GM19452 (cell line): ENCODE data around the gene VMO1.
A peak's percentile ranks its signal among the peaks of the same experiment; 100 is the strongest.

Experiments
- ATAC-seq: cut with Tn5 transposase; IDR thresholded peaks from one replicate; pipeline ENCODE4 v1.9.1; 2021; ENCODE audit not compliant: unreplicated experiment

The VMO1 gene, protein sequence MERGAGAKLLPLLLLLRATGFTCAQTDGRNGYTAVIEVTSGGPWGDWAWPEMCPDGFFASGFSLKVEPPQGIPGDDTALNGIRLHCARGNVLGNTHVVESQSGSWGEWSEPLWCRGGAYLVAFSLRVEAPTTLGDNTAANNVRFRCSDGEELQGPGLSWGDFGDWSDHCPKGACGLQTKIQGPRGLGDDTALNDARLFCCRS

DNA sequence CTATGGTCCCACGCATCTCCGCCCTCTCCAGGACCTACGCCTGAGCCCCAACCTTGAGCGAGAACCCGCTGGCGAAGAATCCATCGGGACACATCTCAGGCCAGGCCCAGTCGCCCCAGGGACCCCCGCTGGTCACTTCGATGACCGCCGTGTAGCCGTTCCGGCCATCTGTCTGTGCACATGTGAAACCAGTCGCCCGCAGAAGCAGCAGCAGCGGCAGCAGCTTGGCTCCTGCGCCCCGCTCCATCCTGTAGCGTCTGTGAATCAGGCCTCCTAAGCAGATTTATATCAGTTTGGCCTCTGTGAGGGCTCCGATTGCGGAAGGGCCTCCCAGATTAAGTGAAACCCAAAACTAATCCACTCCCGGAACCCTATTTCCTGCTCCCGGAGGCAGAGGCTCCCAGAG lies at the start of gene VMO1:
Gene VMO1, minus strand, starts transcription at position 259 of the 406 bp plus-strand sequence. Its CDS starts 12 bp downstream, at position 247.
- ATAC-seq, result no peak

DNA sequence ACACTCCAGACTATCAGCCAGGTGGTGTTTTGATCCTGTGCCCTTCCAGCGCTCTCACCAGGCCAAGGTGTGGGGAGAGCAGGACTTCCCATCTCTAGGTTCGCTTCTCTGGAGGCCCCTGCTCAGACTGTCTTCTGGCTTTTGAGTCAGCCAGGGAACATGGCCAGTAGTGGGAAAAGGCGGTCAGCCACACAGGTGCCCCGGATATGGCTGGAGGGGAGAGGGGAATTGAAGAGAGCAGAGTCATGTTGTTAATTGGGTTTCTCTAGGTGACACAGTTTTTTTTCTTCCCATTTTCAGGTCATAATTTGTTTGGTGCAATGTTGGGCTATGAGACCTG lies 48.5 kb upstream of the VMO1 start:
- no peak for ATAC-seq

DNA sequence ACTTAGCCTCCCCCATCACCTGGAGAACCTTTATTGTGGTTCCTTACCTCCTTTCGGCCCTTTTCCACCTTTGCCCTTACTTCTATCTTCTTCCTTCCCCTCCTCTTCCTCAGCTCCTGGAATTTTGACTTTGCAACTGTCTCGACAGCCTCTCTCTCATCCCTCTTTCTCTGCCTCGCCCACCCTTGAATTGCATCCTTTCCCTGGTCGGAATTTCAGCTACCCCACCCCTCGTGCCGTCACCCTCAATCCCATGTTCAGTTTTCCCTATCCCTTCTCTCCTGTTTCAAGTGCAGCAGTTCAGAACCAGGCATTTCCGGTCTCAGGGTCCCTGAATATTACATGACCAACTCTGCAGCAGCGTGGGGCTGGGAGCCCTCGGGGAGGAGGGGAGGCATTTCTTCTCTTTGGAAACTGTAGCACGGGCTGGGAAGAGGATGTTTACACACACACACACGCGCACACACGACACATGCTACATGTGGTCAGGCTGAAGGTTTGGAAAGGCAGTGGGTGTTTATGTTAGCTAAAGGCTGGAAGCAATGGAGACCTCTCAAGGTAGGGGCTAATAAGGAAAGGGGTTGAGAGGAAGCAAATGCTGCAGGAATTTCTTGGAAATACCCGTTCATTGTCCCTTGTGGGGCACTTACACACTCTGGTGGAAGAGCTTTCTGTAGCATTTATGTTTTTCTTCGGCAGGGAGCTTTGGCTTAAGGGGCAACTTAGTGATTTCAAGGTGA lies 47.9 kb upstream of the VMO1 start:
- ATAC-seq, result no peak

DNA sequence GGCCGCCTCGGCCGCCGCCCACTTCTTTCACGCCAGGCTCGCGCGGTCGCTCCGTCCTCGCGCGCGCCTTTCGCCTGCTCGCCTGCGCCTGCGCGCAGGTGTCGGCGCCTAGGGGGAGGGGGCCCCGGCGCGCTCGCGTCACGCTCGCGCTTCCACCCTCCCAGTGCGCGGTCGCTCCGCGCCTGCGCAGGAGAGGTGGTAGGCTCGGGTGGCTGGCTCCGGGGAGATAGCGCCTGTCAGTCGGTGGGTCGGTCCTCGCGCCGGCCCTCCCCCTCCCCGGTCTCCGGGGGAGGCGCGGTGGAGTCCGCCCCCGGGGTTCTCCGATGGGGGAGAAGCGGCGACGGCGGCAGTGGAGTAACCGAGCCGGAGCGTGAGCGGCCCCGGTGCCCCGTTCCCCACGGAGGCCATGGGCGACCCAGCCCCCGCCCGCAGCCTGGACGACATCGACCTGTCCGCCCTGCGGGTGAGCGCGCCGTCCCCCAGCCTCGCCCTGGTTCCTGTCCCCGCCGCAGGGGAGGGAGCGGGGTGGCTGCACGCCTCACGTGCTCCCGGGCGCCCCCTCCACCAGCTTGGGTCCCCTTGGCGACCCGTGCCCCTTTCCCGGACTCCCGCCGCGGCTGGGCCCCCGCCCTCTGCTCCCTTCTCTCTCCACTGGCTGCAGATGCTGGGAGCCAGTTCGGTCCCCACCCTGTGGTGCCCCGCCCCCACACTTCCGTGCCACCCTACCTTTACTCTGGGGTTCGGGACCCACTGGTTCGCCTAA lies 47.2 kb upstream of the VMO1 start, which contains the start of gene MINK1:
Gene MINK1, plus strand, starts transcription at position 163 of the 763 bp plus-strand sequence. Its CDS starts 244 bp downstream, at position 407.
- ATAC-seq, result peak; percentile 88

DNA sequence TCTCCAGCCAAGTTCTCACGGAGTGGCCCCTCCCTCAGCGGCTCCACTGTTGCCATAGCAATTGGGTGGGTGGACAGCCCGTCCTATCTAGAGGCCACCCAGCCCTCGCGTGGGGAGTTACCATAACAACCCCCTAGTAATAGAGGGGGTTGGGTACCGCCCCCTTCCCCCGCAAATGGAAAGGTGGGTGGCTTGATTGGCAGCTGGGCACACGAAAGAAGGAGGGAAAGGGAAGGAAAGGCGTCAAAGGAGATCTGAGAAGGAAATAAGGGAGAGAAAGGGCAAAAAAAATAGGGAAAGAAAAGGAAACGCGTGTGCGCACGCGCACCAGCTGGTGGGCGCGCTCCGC lies 46.6 kb upstream of the VMO1 start:
- ATAC-seq, result peak; percentile 31

DNA sequence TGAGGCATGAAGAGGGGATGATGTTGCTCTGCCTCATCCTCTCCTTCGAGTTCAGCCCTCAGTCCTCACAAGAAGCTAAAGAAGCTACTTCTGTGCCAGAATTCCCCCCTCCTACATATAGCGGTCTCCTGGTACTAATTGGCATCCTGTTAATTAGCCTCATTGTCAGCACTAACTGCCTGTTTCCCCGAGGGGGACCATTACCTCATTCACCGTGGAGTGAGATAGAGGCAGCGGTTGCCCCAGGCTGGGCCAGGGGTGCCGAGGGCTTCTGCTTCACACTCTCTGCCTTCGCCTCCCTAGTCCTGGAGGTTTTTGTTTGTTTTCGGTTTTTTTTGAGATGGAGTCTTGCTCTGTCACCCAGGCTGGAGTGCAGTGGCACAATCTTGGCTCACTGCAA lies 41.2 kb upstream of the VMO1 start:
- no peak for ATAC-seq

DNA sequence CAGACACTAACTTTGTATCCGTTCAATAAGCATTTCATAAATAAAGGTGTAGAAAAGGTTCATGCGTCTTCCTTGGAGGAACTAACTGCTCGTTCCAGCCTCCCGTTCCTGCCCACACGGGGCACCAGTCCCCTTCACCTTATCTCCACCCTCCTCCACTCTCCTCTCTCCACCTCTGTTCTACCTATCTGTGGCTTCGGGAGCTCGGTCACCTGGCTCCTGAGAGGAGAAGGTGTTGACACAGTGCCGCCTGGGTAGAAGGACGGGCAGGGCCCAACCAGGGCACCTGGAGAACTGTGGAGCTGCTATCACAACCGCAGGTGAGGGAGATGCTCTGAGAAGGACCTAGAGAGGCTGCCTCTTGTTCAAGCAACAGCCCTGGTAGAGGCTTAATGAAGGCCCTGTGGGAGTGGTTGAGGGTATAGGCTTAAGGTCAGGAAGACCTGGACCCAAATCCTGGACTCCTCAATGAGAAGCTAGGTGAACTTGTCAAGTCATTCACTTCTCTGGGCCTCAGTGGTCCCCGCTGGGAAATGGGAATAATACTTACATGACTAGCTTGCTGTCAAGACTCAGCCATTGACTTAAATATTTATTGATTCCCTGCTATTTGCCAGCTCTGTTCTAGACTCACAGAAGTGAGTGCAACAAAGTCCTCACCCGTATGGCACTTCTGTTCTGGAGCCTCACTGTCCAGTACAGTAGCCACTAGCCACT lies 37.4 kb upstream of the VMO1 start:
- no peak for ATAC-seq

DNA sequence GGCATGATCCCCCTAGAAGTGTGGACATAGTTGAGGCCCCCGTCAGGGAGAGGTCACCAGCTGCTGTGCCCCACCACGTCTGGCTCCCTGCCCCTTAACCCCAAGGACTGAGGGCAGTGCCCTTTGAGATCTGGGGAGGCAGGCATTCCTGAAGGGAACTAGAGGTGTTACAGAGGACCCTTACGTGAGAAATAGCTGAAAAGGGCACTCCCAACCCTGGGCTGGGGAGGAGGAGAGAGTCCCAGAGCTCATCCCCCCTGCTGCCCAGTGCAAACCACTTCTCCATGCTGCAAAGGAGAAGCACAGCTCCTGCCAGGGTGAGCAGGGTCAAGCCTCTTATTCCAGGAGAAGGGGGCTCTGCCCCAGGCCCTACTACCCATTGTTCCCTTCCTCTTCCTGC lies 36.7 kb upstream of the VMO1 start:
- ATAC-seq, result no peak

DNA sequence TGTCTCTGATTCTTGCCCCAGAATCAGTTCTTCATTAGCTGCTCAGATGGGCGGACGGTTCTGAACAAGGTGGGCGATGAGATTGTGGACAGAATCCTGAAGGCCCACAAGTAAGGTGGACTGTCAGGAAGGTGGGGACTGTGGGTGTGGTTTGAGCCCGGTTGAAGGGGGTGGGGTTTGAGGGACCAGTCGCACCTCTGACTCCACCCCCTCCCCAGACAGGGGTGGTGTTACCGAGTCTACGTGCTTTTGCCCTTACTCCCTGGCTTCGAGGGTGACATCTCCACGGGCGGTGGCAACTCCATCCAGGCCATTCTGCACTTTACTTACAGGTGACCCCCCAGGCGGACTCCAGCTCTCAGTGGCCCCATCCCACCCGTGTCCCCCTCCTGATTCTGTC lies 32.1 kb upstream of the VMO1 start:
- no peak for ATAC-seq

DNA sequence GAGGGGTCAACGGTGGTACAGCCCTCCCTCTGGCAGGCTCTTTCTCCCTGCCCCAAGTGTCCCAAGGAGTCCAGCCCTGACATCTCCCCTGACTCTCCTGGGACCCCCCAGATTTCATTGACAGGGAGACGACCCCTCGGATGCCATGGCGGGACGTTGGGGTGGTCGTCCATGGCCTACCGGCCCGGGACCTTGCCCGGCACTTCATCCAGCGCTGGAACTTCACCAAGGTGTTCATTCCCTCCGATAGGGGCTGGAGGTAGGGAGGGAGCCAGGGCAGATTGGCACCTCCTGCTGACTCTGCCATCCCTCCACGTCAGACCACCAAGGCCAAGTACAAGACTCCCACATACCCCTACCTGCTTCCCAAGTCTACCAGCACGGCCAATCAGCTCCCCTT lies 30.7 kb upstream of the VMO1 start:
- no peak for ATAC-seq

DNA sequence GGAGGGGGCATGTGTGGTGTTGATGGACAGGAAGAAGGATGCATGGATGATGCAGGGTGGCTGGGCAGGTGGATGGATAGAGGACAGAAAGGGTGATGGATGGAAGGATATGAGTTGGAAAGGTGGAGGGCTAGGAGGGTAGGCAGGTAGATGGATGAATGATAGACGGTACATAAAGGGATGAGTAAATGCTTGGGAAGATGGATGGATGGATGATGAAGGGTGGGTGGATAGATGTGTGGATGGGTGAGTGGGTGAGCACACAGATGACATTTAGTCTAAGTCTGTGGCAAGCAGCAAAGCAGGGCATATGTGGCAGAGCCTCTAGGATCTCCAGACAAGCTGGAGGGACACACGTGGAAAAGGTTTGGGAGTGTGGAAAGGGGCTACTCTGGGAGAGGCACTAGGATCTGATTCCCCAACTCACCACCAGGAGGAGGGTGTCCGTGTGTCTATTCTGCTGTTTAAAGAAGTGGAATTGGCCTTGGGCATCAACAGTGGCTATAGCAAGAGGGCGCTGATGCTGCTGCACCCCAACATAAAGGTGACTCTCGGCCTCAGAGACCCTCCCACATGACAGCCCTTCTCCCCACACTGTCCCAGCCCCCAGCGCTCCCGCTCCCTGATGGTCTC lies 29.0 kb upstream of the VMO1 start:
- ATAC-seq, result no peak

DNA sequence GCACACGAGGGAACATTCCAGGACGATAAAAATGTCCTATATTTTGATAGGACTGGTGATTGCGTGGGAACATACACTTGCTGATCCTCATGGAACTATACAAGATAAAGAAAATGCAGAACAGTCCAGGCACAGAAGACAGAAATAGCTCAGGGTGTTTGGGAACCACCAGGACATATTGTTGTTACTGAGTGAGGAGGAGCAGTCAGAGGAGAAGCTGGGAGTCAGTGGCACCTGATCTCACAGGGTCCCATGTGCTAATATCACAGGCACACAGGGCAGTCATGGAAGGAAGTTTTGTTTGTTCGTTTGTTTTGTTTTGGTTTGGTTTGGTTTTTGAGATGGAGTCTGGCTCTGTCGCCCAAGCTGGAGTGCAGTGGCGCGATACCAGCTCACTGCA lies 26.5 kb upstream of the VMO1 start:
- no peak for ATAC-seq

DNA sequence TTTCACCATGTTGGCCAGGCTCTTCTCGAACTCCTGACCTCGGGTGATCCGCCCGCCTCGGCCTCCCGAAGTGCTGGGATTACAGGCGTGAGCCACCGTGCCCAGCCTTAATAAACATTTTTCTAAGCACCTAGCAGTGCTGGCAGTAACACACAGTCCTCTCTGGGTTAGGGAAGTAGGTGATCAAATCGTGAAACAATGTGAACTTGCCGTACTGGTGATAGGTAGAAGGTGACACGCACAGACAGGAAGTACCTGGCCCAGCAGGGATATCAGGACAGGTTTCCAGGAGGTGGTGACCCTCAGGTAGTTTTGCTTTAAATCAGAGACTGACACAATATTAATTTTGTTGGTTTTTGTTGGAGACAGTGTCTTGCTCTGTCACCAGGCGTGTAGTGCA lies 25.3 kb upstream of the VMO1 start:
- ATAC-seq, result no peak

DNA sequence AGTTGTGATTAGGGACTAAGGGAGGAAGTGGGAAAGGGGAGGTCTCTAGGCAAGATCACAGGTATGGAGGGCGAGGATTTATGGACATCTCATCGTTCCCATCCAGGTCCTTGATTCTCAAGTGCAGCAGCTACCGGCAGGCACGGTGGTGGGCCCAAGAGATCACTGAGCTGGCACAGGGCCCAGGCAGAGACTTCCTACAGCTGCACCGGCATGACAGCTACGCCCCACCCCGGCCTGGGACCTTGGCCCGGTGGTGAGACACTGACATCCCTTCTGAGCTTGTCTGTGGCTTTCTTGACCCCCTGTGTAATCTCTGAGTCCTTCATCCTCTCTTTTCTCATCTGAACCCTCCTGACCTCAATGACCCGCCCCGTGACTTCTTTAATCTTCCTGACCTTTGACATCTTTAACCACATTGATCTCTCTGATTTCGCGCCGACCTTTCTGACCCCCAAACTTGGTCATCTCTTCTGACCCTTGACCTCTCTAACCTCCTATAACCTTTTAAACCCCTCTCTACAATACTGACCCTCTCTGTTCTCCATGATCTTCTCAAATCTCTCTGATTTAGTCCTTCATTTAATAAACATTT lies 24.6 kb upstream of the VMO1 start:
- ATAC-seq, result no peak

DNA sequence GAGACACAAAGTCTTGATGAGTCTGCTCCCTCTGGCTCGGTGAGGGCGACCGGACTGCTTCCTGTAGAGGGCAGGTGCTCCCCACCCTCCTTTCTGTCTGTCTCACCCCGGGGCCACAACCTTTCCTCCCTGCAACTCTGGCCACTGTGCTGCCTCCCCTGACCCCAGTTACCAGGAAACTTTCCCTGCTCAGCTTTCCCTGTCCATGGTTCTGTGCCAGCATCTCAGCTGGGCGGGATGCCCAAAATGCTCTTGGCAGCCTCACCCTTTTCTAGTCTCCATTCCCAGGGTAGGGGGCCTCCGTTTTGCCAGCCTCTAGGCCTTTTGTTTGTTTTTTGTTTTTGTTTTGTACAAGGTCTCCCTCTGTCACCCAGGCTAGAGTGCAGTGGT lies 22.2 kb upstream of the VMO1 start:
- no peak for ATAC-seq

DNA sequence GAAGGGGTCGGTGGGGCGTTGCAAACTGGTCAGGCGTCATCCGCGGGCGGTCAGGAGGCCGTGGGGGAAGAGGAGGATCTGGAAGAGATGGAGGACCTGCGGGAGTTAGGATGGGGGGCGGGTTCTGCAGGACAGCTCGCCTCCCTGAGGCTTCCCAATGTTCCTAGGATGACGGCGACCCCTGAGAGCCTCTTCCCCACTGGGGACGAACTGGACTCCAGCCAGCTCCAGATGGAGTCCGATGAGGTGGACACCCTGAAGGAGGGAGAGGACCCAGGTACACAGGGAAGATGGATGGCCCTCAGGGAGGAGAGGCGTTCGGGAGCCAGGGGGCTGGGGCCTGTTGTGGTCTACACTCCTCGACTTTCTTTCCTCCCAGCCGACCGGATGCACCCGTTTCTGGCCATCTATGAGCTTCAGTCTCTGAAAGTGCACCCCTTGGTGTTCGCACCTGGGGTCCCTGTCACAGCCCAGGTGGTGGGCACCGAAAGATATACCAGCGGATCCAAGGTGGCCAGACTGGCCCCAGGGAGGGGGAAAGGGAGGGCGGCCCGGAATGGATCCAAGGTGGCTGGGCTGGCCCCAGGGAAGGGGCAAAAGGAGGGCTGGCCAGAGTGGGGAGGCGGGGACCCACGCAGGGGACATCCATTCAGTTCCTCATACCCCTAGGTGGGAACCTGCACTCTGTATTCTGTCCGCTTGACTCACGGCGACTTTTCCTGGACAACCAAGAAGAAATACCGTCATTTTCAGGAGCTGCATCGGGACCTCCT lies 21.6 kb upstream of the VMO1 start:
- no peak for ATAC-seq

DNA sequence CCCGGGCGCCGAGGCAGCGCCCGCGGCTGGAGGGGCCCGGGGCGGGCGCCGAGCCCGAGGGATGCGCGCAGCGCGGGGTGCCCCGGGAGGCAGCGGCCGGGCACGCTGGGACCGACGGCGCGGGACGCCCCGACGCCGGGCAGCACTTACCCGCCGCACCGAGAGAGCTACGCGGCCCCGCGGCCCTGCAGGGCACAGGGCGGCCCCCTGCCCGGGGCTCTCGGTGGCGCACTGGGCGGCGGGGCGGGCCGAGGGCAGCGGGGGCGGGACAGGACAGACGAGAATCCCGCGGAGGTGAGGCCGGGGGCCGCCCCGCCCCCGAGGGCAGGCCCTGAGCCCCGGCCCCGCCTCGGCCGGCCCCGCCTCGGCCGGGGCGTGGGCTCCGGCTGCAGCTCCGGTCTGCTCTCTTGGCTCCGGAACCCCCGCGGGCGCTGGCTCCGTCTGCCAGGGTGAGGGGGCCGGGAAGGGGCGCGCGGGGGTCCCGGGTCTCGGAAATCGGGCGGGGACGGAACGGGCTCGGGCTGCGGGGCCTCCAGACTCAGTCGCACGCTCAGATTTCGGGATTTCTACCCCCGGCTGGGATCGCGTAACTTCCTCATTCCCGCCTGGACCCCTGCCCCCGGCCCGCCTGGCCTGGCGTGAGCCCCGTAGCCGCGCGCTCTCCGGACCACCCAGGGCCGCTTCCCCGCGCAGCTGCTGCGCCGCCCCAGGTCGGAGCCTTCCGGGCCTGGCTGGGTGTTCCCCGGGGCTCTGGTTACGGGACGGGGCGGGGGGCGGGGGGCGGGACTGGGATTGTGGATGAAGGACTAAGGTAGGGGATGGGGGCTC lies 20.8 kb upstream of the VMO1 start, which contains the start of gene PLD2:
Gene PLD2, plus strand, starts transcription at position 376 of the 828 bp plus-strand sequence. CDS start 621 bp downstream, outside the sequence.
- ATAC-seq, result peak; percentile 95

DNA sequence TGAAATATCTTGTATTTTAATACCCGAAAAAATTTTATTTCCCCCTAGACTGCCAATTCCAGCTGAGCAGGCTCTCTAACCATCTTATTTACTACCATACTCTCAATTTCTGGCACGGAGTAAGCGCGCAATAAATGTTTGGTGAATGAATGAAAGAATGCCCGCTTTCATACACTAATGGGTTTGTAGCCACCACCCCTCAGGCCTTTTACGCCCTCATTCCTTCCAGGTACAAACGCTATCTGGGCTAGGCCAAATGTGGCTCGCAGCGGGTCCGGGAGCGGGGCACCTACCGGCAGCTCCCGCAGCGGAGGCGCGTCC lies 20.3 kb upstream of the VMO1 start:
- ATAC-seq, result no peak

DNA sequence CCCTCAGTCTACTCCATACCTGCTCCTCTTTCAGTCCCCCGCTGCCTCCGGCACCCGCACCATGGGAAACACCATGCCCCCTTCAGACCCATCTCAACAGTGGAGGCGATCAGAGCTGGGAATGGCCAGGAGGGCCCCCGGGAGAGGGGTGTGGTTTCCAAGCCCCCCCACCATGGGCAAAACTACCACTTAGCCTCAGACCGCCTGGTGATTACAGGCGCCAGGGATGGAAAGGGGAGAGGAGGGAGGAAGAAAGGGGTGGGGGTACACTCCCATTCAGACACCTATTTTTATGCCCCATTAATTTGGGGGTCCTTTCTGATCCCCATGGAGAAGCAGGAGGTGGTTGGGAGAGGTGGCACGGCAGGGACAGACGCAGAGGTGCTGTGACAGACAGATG lies 16.1 kb upstream of the VMO1 start, which contains the start of gene C17orf114:
Gene C17orf114, minus strand, starts transcription at position 101 of the 400 bp plus-strand sequence.
- no peak for ATAC-seq
